Type B pancreatic cell (in vitro differentiated cells): ENCODE results near the gene DZIP1L. TPM values are rescaled to one million over a fixed set of nuclear protein-coding genes. Genes with fewer than 3 reads are reported as not detected.

Experiments used
- DNase-seq: peaks from one replicate; pipeline ENCODE4 v3.0.0; 2021; ENCODE audit warnings: mixed read lengths; ENCODE audit not compliant: unreplicated experiment; ENCODE audit errors: extremely low spot score
- H3K27ac Mint-ChIP-seq: 2 replicates; pipeline ENCODE4 v1.8.0; 2021; ENCODE audit warnings: mild to moderate bottlenecking, mixed read lengths
- H3K27me3 Mint-ChIP-seq: 2 replicates; pipeline ENCODE4 v1.8.0; 2021; ENCODE audit warnings: mixed read lengths
- H3K36me3 Mint-ChIP-seq: 2 replicates; pipeline ENCODE4 v1.8.0; 2021; ENCODE audit warnings: mixed read lengths
- H3K4me1 Mint-ChIP-seq: one replicate; pipeline ENCODE4 v1.8.0; 2021; ENCODE audit warnings: mixed read lengths; ENCODE audit not compliant: unreplicated experiment
- H3K4me3 Mint-ChIP-seq: 2 replicates; pipeline ENCODE4 v1.8.0; 2021; ENCODE audit warnings: mild to moderate bottlenecking, mixed read lengths
- H3K9me3 Mint-ChIP-seq: 2 replicates; pipeline ENCODE4 v1.8.0; 2021; ENCODE audit warnings: mixed read lengths
- total RNA-seq: library from RNA; stranded (reverse); gene quantifications from 2 replicates; pipeline ENCODE4 v1.2.1, GENCODE V29; 2021; ENCODE audit warnings: low replicate concordance
- TF ChIP-seq, protein P1 (sequence below): fragments of 200-600 bp; sonication (generic); conservative IDR thresholded peaks from 2 replicates; pipeline ENCODE4 v1.5.0; 2021; ENCODE audit warnings: antibody characterized with exemption, mild to moderate bottlenecking

DZIP1L gene
- total RNA-seq, 1 donor from 2014 or later: 17.8 TPM

- no peak overlapping the region for H3K27ac Mint-ChIP-seq
Measured at GRCh38 chr3:138047596-138048158, 67.7 kb downstream of the DZIP1L start.

DNA sequence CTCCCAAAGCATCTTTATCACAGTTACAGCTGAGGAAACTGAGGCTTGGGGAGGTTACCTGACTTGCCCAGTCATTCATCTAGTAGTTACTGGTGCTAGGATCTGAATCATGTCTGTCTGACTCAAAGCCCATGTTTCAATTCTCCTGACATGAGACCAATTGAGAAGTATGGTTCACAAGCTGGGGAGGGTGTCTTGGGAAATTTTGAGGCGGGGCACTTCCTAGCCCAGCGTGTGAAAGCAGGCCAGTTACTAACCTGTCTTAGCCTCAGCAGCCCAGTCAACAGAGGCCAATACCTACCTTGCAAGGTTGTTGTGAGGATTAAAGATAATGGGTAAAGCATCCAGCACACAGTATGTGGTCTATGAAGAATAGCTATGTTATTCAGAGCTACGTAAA is 68.5 kb downstream of the DZIP1L start:
- Mint-ChIP-seq H3K36me3 (no peaks in the 10 kb centered on the region), H3K4me1 (no peaks in the 10 kb centered on the region), H3K27me3 (no peaks in the 10 kb centered on the region), H3K4me3 (no peak overlapping the region), H3K27ac (no peak overlapping the region), H3K9me3 (no peaks in the 10 kb centered on the region)
- no peak for DNase-seq
- TF ChIP-seq, protein P1, sequence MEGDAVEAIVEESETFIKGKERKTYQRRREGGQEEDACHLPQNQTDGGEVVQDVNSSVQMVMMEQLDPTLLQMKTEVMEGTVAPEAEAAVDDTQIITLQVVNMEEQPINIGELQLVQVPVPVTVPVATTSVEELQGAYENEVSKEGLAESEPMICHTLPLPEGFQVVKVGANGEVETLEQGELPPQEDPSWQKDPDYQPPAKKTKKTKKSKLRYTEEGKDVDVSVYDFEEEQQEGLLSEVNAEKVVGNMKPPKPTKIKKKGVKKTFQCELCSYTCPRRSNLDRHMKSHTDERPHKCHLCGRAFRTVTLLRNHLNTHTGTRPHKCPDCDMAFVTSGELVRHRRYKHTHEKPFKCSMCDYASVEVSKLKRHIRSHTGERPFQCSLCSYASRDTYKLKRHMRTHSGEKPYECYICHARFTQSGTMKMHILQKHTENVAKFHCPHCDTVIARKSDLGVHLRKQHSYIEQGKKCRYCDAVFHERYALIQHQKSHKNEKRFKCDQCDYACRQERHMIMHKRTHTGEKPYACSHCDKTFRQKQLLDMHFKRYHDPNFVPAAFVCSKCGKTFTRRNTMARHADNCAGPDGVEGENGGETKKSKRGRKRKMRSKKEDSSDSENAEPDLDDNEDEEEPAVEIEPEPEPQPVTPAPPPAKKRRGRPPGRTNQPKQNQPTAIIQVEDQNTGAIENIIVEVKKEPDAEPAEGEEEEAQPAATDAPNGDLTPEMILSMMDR: no peak

More at GRCh38 chr3:138047596-138048158, 67.7 kb downstream of the DZIP1L start:
- TF ChIP-seq, protein P1: no peak
- Mint-ChIP-seq H3K9me3 (no peaks in the 10 kb centered on the region), H3K4me3 (no peak overlapping the region), H3K36me3 (no peaks in the 10 kb centered on the region), H3K4me1 (no peaks in the 10 kb centered on the region), H3K27me3 (no peaks in the 10 kb centered on the region)
- DNase-seq: no peak

- H3K27ac Mint-ChIP-seq: no peak overlapping the region
- DNase-seq: no peak
- H3K9me3 Mint-ChIP-seq: no peaks in the 10 kb centered on the region
- no peak overlapping the region for H3K4me3 Mint-ChIP-seq
- H3K4me1 Mint-ChIP-seq: no peaks in the 10 kb centered on the region
- TF ChIP-seq, protein P1: no peak
- no peaks in the 10 kb centered on the region for H3K27me3 Mint-ChIP-seq
- no peaks in the 10 kb centered on the region for H3K36me3 Mint-ChIP-seq
Measured at GRCh38 chr3:138046085-138046484, 69.3 kb downstream of the DZIP1L start.

DNA sequence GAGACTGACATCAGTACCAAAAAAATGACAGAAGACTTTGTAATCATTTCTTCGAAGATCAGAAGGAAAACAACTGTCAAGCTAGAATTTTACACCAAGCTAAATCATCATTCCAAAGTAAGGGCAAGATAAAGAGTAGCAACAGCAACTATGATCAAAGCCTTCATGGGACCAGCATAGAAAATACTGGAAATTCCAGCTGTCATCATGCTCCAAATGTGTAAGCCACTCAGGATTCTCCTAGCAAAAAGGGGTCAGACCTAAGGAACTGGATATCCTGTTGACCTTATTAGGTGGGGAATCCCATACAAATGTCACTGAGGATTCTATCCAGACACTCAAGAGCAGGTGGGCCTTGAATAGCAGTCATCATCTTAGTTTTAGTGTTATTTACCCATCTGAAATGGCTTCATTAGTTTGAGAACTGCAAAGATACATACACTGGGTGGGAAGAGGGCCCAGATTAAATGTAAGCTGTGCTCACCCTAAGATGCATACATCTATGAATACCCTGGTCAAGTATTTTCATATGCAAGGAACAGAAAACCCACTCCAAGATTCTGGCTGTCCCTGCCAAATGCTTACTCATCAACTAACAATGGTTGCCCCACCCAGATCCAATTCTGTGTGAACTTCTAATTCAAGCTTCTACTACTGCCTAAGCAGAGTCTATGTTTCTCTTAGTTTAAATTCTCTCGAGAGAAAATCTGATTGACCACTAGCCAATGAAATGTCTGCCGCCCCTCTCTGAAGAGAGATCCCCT is 72.0 kb downstream of the DZIP1L start:
- no peak for DNase-seq
- Mint-ChIP-seq H3K4me3 (no peak overlapping the region), H3K9me3 (no peaks in the 10 kb centered on the region), H3K36me3 (no peaks in the 10 kb centered on the region), H3K27me3 (no peaks in the 10 kb centered on the region), H3K4me1 (no peaks in the 10 kb centered on the region), H3K27ac (no peak overlapping the region)
- TF ChIP-seq, protein P1: no peak

DNA sequence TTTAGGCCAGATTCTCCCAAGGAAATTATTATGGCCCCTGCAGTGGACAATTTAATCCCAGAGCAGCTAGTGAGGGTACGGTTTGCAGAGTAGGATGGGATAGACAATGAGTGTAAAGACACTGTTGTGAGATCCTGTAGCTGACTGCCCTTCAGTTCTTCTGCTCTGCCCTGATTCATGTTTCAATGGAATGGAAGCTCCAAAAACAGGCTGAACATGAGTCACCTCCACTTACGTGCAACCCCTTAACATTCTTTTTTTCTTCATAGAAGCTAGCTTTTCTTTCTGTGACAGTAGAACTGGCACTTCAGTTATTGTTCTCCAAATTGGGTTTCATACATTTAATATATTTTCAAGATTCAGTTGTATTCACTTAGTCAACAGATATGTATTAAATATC is 73.4 kb downstream of the DZIP1L start:
- no peaks in the 10 kb centered on the region for H3K4me1 Mint-ChIP-seq
- H3K4me3 Mint-ChIP-seq: no peak overlapping the region
- TF ChIP-seq, protein P1: no peak
- H3K36me3 Mint-ChIP-seq: no peaks in the 10 kb centered on the region
- no peak for DNase-seq
- no peak overlapping the region for H3K27ac Mint-ChIP-seq
- no peaks in the 10 kb centered on the region for H3K9me3 Mint-ChIP-seq
- H3K27me3 Mint-ChIP-seq: no peaks in the 10 kb centered on the region
